Caki2 (cell line): ENCODE data around the gene PTPRG. TPM values are rescaled to one million over a fixed set of nuclear protein-coding genes. Genes with fewer than 3 reads are reported as not detected.

ENCODE experiments used
- DNase-seq: peaks from one replicate; pipeline ENCODE4 v3.0.0-alpha.2; 2015; ENCODE audit warnings: low read depth
- in situ Hi-C: cut with HindIII; loops from 2 replicates; pipeline ENCODE4 v1.10.0; 2016; ENCODE audit warnings: low sequenced_read_pairs, low pct_unique_long_range_greater_than_20kb, mixed read lengths
- total RNA-seq: library from RNA; depleted of rRNA; stranded (reverse); fragments of >200 nt; shearing (Covaris generic); gene quantifications from 2 replicates; pipeline ENCODE4 v1.2.3, GENCODE V29; 2014; ENCODE audit warnings: low replicate concordance

PTPRG gene
- total RNA-seq, 1 experiment from 2014 or later = 9.4 TPM

GRCh38 chr3:62184559-62184958 is 623.2 kb downstream of the PTPRG start:
- no peak for DNase-seq
- in situ Hi-C loops = no loop called here

GRCh38 chr3:62187022-62187431 is 625.7 kb downstream of the PTPRG start:
- no peak for DNase-seq
- in situ Hi-C loops = no loop called here

- peak; percentile 46 for DNase-seq
- in situ Hi-C loops = no loop called here
Observed at GRCh38 chr3:62188681-62189375, 627.5 kb downstream of the PTPRG start.

GRCh38 chr3:62189376-62189698 is 628.0 kb downstream of the PTPRG start:
- in situ Hi-C loops = no loop called here

GRCh38 chr3:62192891-62193290 is 631.5 kb downstream of the PTPRG start:
- in situ Hi-C loops = no loop called here
- no peak for DNase-seq

More at GRCh38 chr3:62189376-62189698, 628.0 kb downstream of the PTPRG start:
- no peak for DNase-seq

GRCh38 chr3:62193586-62194345 is 632.4 kb downstream of the PTPRG start:
- DNase-seq = no peak
- in situ Hi-C loops = no loop called here

- in situ Hi-C loops = no loop called here
Observed at GRCh38 chr3:62197350-62198012, 636.1 kb downstream of the PTPRG start.

GRCh38 chr3:62199126-62199525 is 637.8 kb downstream of the PTPRG start:
- DNase-seq = no peak
- in situ Hi-C loops = no loop called here

More at GRCh38 chr3:62197350-62198012, 636.1 kb downstream of the PTPRG start:
- no peak for DNase-seq

GRCh38 chr3:62201438-62202035 is 640.2 kb downstream of the PTPRG start:
- in situ Hi-C loops = no loop called here
- DNase-seq = peak; percentile 9

- DNase-seq = no peak
- in situ Hi-C loops = no loop called here
Observed at GRCh38 chr3:62203152-62203551, 641.8 kb downstream of the PTPRG start.

- DNase-seq = no peak
- in situ Hi-C loops = no loop called here
Observed at GRCh38 chr3:62203561-62203960, 642.2 kb downstream of the PTPRG start.

GRCh38 chr3:62207197-62207596 is 645.8 kb downstream of the PTPRG start:
- DNase-seq = no peak
- in situ Hi-C loops = no loop called here

- in situ Hi-C loops = no loop called here
- no peak for DNase-seq
Observed at GRCh38 chr3:62208385-62208784, 647.0 kb downstream of the PTPRG start.

- in situ Hi-C loops = no loop called here
- no peak for DNase-seq
Observed at GRCh38 chr3:62209101-62209500, 647.7 kb downstream of the PTPRG start.

- no peak for DNase-seq
- in situ Hi-C loops = no loop called here
Observed at GRCh38 chr3:62210011-62210410, 648.6 kb downstream of the PTPRG start.

- in situ Hi-C loops = no loop called here
- no peak for DNase-seq
Observed at GRCh38 chr3:62211675-62212429, 650.5 kb downstream of the PTPRG start.

GRCh38 chr3:62214850-62215249 is 653.5 kb downstream of the PTPRG start:
- DNase-seq = no peak
- in situ Hi-C loops = no loop called here

- in situ Hi-C loops = no loop called here
- DNase-seq = no peak
Observed at GRCh38 chr3:62220616-62221015, 659.2 kb downstream of the PTPRG start.
